ENCODE results near the gene ALS2CL.

ALS2CL gene

GRCh38 chr3:46724424-46724823 is 30.9 kb upstream of the ALS2CL start:
- ChIA-PET CTCF (no interaction called here), POLR2A (no interaction called here)
- DNase-seq (ENCODE audit: extremely low spot score) = no peak
- no peak for TF ChIP-seq FOXA1 (IDR thresholded peaks at IDR 0.05)
- TF ChIP-seq SUZ12 (IDR thresholded peaks at IDR 0.05) = no peak
- TF ChIP-seq ZNF384 (IDR thresholded peaks at IDR 0.05) = no peak
- no peak for TF ChIP-seq ARNT (IDR thresholded peaks at IDR 0.05)
- no peak for TF ChIP-seq SP1 (IDR thresholded peaks at IDR 0.05)
- TF ChIP-seq HDGF (IDR thresholded peaks at IDR 0.05; ENCODE audit: borderline replicate concordance) = no peak
- no peak for TF ChIP-seq FOXK2 (IDR thresholded peaks at IDR 0.05)
- TF ChIP-seq LEF1 (IDR thresholded peaks at IDR 0.05; ENCODE audit: borderline replicate concordance) = no peak
- no peak for TF ChIP-seq TARDBP (IDR thresholded peaks at IDR 0.05)
- no peak for TF ChIP-seq L3MBTL2 (conservative IDR thresholded peaks at IDR 0.05)
- TF ChIP-seq NFRKB (IDR thresholded peaks at IDR 0.05) = no peak
- TF ChIP-seq ELF4 (IDR thresholded peaks at IDR 0.05) = no peak
- TF ChIP-seq CTBP1 (IDR thresholded peaks at IDR 0.05; ENCODE audit: borderline replicate concordance) = no peak
- TF ChIP-seq FOXM1 (IDR thresholded peaks at IDR 0.05; ENCODE audit: borderline replicate concordance) = no peak
- TF ChIP-seq PKNOX1 (IDR thresholded peaks at IDR 0.05) = no peak
- TF ChIP-seq BHLHE40 (IDR thresholded peaks at IDR 0.05; ENCODE audit: borderline replicate concordance) = no peak

GRCh38 chr3:46722443-46722842 is 29.0 kb upstream of the ALS2CL start:
- POLR2A ChIA-PET = no interaction called here
- CTCF ChIA-PET = no interaction called here
- no peak for DNase-seq (ENCODE audit: extremely low spot score)
- TF ChIP-seq PKNOX1 (IDR thresholded peaks at IDR 0.05) (no peak), LEF1 (IDR thresholded peaks at IDR 0.05; ENCODE audit: borderline replicate concordance) (no peak), NFRKB (IDR thresholded peaks at IDR 0.05) (no peak), ARNT (IDR thresholded peaks at IDR 0.05) (no peak), HDGF (IDR thresholded peaks at IDR 0.05; ENCODE audit: borderline replicate concordance) (no peak), ELF4 (IDR thresholded peaks at IDR 0.05) (no peak), SP1 (IDR thresholded peaks at IDR 0.05) (no peak), SUZ12 (IDR thresholded peaks at IDR 0.05) (no peak), ZNF384 (IDR thresholded peaks at IDR 0.05) (no peak), TARDBP (IDR thresholded peaks at IDR 0.05) (no peak), L3MBTL2 (conservative IDR thresholded peaks at IDR 0.05) (no peak), CTBP1 (IDR thresholded peaks at IDR 0.05; ENCODE audit: borderline replicate concordance) (no peak), FOXM1 (IDR thresholded peaks at IDR 0.05; ENCODE audit: borderline replicate concordance) (no peak), FOXA1 (IDR thresholded peaks at IDR 0.05) (no peak), FOXK2 (IDR thresholded peaks at IDR 0.05) (no peak), BHLHE40 (IDR thresholded peaks at IDR 0.05; ENCODE audit: borderline replicate concordance) (no peak)

GRCh38 chr3:46721009-46721408 is 27.5 kb upstream of the ALS2CL start:
- ChIA-PET CTCF (no interaction called here), POLR2A (no interaction called here)
- no peak for DNase-seq (ENCODE audit: extremely low spot score)
- TF ChIP-seq BHLHE40 (IDR thresholded peaks at IDR 0.05; ENCODE audit: borderline replicate concordance) (no peak), SUZ12 (IDR thresholded peaks at IDR 0.05) (no peak)

- CTCF ChIA-PET = interaction anchor here (1.2 kb wide), 1 partner anchor 175 kb away, joined by 6 read pairs; no protein-coding TSS in a partner anchor
- POLR2A ChIA-PET = no interaction called here
- no peak for DNase-seq (ENCODE audit: extremely low spot score)
- TF ChIP-seq SP1 (IDR thresholded peaks at IDR 0.05) (no peak), HDGF (IDR thresholded peaks at IDR 0.05; ENCODE audit: borderline replicate concordance) (no peak), FOXA1 (IDR thresholded peaks at IDR 0.05) (no peak), NFRKB (IDR thresholded peaks at IDR 0.05) (no peak), ARNT (IDR thresholded peaks at IDR 0.05) (no peak), FOXK2 (IDR thresholded peaks at IDR 0.05) (no peak), PKNOX1 (IDR thresholded peaks at IDR 0.05) (no peak), BHLHE40 (IDR thresholded peaks at IDR 0.05; ENCODE audit: borderline replicate concordance) (no peak), L3MBTL2 (conservative IDR thresholded peaks at IDR 0.05) (no peak), FOXM1 (IDR thresholded peaks at IDR 0.05; ENCODE audit: borderline replicate concordance) (no peak), ELF4 (IDR thresholded peaks at IDR 0.05) (no peak), ZNF384 (IDR thresholded peaks at IDR 0.05) (no peak), SUZ12 (IDR thresholded peaks at IDR 0.05) (no peak), CTBP1 (IDR thresholded peaks at IDR 0.05; ENCODE audit: borderline replicate concordance) (no peak), LEF1 (IDR thresholded peaks at IDR 0.05; ENCODE audit: borderline replicate concordance) (no peak)
These were observed 26.3 kb upstream of the ALS2CL start for GRCh38 chr3:46719735-46720271.

- ChIA-PET CTCF (interaction anchor here (1.0 to 1.2 kb wide), 2 partner anchors 9 to 176 kb away, joined by 3 to 6 read pairs; no protein-coding TSS in a partner anchor), POLR2A (no interaction called here)
- DNase-seq (ENCODE audit: extremely low spot score) = no peak
- TF ChIP-seq BHLHE40 (IDR thresholded peaks at IDR 0.05; ENCODE audit: borderline replicate concordance) (no peak), L3MBTL2 (conservative IDR thresholded peaks at IDR 0.05) (no peak), FOXK2 (IDR thresholded peaks at IDR 0.05) (no peak), SP1 (IDR thresholded peaks at IDR 0.05) (no peak), TARDBP (IDR thresholded peaks at IDR 0.05) (no peak), ELF4 (IDR thresholded peaks at IDR 0.05) (no peak), FOXM1 (IDR thresholded peaks at IDR 0.05; ENCODE audit: borderline replicate concordance) (no peak), CTBP1 (IDR thresholded peaks at IDR 0.05; ENCODE audit: borderline replicate concordance) (no peak), FOXA1 (IDR thresholded peaks at IDR 0.05) (no peak), PKNOX1 (IDR thresholded peaks at IDR 0.05) (no peak), ZNF384 (IDR thresholded peaks at IDR 0.05) (no peak), HDGF (IDR thresholded peaks at IDR 0.05; ENCODE audit: borderline replicate concordance) (no peak)
These were observed 25.6 kb upstream of the ALS2CL start for GRCh38 chr3:46719044-46719565.
